HL-60 (cell line): ENCODE results near the gene PLXNB2.

Experiments
- DNase-seq, 2 experiments: peaks; one replicate each; pipeline ENCODE4 v3.0.0-alpha.2; 2010 to 2020; ENCODE audit warnings: low read depth in 1 of 2, low spot score in 1 of 2
- H3K27ac ChIP-seq: fragments of 250-450 bp; sonication (Bioruptor Pico); replicated peaks from 2 replicates; pipeline ENCODE4 v1.5.1; 2020; ENCODE audit warnings: mild to moderate bottlenecking, moderate library complexity
- H3K27me3 ChIP-seq: fragments of 250-450 bp; sonication (Bioruptor Pico); 2 replicates; pipeline ENCODE4 v1.5.1; 2021; ENCODE audit warnings: mild to moderate bottlenecking, moderate library complexity; ENCODE audit not compliant: insufficient read depth, poor library complexity, severe bottlenecking
- H3K4me3 ChIP-seq: replicated peaks from 2 replicates; pipeline ENCODE4 v1.5.1; 2011; ENCODE audit warnings: mild to moderate bottlenecking, control low read depth, low read length; ENCODE audit not compliant: insufficient read depth
- CTCF ChIP-seq: IDR thresholded peaks from one replicate; pipeline ENCODE4 v1.5.1; 2011; ENCODE audit warnings: low read length, control low read depth, inconsistent platforms; ENCODE audit not compliant: insufficient read depth
- GABPA ChIP-seq: IDR thresholded peaks from 2 replicates; pipeline ENCODE4 v1.6.1; 2012; ENCODE audit warnings: low read depth
- POLR2AphosphoS5 ChIP-seq: IDR thresholded peaks from 2 replicates; pipeline ENCODE4 v1.6.1; 2012; ENCODE audit warnings: low read depth
- REST ChIP-seq: IDR thresholded peaks from 2 replicates; pipeline ENCODE4 v1.6.1; 2012; ENCODE audit warnings: low read depth; ENCODE audit not compliant: insufficient replicate concordance
- SPI1 ChIP-seq: IDR thresholded peaks from 2 replicates; pipeline ENCODE4 v1.6.1; 2012; ENCODE audit warnings: low read depth, mild to moderate bottlenecking, borderline replicate concordance

Gene PLXNB2

DNA sequence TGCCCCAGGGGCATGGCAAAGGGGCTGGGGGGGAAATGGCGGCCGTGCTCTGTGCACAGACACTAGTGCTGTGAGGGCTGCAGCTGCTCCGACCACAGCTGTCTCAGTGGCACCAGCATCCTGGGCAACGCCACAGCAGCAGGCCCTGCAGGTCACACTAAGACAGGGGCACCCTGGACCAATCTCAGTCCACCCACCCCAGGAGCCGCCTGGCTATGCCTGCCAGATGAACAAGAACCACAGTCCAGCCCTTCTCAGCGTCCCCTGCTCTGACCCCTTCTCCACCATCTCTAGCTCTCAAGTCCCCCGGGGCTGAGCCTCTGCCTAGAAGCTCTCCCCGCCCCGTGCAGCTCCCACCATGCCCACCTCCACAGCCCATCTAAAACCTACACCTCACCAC, 79.1 kb downstream of the PLXNB2 start:
- DNase-seq, result no peak
- H3K27ac ChIP-seq, result no peak overlapping the region

GRCh38 chr22:50227579-50228215, 79.7 kb downstream of the PLXNB2 start:
- H3K27ac ChIP-seq, result no peak overlapping the region
- no peak overlapping the region for H3K4me3 ChIP-seq
- DNase-seq, result no peak
- no peak for TF ChIP-seq CTCF
- no peaks in the 10 kb centered on the region for H3K27me3 ChIP-seq

More for the DNA sequence above, 79.1 kb downstream of the PLXNB2 start:
- Histone ChIP-seq H3K27me3 (no peaks in the 10 kb centered on the region), H3K4me3 (no peak overlapping the region)
- TF ChIP-seq REST, result no peak

DNA sequence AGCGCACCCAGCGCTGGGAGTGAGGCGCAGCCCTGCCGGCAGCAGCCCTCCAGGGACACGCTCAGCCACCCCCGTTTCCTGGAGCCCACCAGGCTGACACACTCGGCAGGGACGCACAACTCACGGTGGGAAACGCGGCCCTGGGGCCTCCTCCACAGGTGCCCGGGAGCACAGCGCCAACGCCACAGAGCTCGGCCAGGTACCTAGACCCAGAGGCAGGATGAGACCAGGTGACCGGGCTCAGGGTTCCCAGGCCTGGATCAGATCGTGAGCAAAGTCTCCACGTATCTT, 80.6 kb downstream of the PLXNB2 start:
- Histone ChIP-seq H3K4me3 (no peak overlapping the region), H3K27me3 (no peaks in the 10 kb centered on the region), H3K27ac (no peak overlapping the region)
- no peak for DNase-seq
- TF ChIP-seq CTCF (no peak), GABPA (no peak), REST (no peak), POLR2AphosphoS5 (no peak), SPI1 (no peak)

DNA sequence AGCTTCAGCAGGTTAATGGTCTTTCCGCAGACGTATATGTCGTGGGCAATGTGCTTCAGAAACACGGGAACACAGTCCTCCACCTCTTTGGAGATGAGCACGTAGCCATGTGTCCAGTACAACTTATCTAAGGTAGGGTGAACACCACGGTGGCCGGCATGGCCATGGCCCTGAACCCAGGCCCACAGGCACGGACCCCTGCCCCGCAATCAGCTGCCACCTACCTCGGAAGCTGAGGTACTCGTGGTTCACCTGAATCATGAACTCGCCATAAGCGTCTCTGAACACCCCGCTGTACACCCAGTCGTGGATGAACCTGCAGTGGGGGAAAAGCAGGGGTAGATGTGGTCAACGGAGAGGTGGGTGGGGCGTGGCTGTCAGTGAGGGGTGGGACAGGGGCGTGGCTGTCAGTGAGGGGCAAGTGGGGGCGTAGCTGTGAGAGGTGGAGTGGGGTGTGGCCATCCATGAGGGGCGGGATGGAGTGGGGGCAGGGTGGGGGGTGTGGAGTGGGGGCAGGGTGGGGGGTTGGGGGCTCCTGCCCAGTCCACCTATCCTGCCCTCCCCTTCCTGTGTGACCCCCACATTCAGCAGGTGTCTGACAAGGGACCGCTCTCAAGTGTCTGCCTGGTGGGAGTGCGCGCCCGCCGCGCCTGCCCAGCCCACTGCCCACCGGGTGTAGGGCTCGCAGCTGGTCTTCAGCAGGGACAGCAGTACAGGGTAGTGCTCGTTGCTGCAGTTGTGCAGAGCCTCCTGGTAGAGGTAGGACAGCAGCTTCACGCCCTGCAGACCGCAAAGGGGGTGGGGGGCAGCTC, 81.2 kb downstream of the PLXNB2 start:
- Histone ChIP-seq H3K4me3 (no peak overlapping the region), H3K27me3 (no peaks in the 10 kb centered on the region), H3K27ac (no peak overlapping the region)
- DNase-seq, result no peak
- TF ChIP-seq REST (no peak), CTCF (no peak), POLR2AphosphoS5 (no peak), SPI1 (no peak)
